ENCODE results near the gene FGR.

Gene FGR

GRCh38 chr1:27650171-27650538 lies 15.2 kb upstream of the FGR start:
- Histone ChIP-seq H3K4me1 (ENCODE audit: insufficient read depth, poor library complexity, severe bottlenecking) (peaks cover 10% of the 10 kb centered on the region), H3K27ac (ENCODE audit: poor library complexity, severe bottlenecking) (no peak overlapping the region), H3K27me3 (ENCODE audit: insufficient read depth, poor library complexity, severe bottlenecking) (no peaks in the 10 kb centered on the region), H3K4me3 (ENCODE audit: severe bottlenecking) (no peak overlapping the region), H3K9me3 (ENCODE audit: severe bottlenecking) (no peaks in the 10 kb centered on the region), H3K36me3 (ENCODE audit: low read depth) (no peaks in the 10 kb centered on the region)
- TF ChIP-seq, protein P1, sequence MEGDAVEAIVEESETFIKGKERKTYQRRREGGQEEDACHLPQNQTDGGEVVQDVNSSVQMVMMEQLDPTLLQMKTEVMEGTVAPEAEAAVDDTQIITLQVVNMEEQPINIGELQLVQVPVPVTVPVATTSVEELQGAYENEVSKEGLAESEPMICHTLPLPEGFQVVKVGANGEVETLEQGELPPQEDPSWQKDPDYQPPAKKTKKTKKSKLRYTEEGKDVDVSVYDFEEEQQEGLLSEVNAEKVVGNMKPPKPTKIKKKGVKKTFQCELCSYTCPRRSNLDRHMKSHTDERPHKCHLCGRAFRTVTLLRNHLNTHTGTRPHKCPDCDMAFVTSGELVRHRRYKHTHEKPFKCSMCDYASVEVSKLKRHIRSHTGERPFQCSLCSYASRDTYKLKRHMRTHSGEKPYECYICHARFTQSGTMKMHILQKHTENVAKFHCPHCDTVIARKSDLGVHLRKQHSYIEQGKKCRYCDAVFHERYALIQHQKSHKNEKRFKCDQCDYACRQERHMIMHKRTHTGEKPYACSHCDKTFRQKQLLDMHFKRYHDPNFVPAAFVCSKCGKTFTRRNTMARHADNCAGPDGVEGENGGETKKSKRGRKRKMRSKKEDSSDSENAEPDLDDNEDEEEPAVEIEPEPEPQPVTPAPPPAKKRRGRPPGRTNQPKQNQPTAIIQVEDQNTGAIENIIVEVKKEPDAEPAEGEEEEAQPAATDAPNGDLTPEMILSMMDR (IDR thresholded peaks at IDR 0.05; ENCODE audit: poor library complexity, severe bottlenecking) = no peak
- DNase-seq (ENCODE audit: low spot score) (no peak), ATAC-seq (ENCODE audit: low read depth) (no peak)

DNA sequence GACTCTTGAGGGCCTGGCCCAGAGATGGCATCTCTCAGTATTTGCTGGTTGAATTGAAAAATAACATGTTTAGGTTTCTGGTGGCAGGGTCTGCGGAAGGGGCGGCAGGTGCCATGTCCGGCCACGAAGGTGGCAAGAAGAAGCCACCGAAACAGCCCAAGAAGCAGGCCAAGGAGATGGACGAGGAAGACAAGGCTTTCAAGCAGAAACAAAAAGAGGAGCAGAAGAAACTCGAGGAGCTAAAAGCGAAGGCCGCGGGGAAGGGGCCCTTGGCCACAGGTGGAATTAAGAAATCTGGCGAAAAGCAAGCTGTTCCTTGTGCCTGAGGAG lies 14.3 kb upstream of the FGR start:
- H3K27me3 ChIP-seq (ENCODE audit: insufficient read depth, poor library complexity, severe bottlenecking) = no peaks in the 10 kb centered on the region
- TF ChIP-seq, protein P1 (IDR thresholded peaks at IDR 0.05; ENCODE audit: poor library complexity, severe bottlenecking) = no peak
- H3K4me1 ChIP-seq (ENCODE audit: insufficient read depth, poor library complexity, severe bottlenecking) = peaks cover 10% of the 10 kb centered on the region
- no peaks in the 10 kb centered on the region for H3K36me3 ChIP-seq (ENCODE audit: low read depth)
- DNase-seq (ENCODE audit: low spot score) (no peak), ATAC-seq (ENCODE audit: low read depth) (no peak)
- H3K27ac ChIP-seq (ENCODE audit: poor library complexity, severe bottlenecking) = no peak overlapping the region
- H3K4me3 ChIP-seq (ENCODE audit: severe bottlenecking) = no peak overlapping the region
- no peaks in the 10 kb centered on the region for H3K9me3 ChIP-seq (ENCODE audit: severe bottlenecking)

- H3K27ac ChIP-seq (ENCODE audit: poor library complexity, severe bottlenecking) = no peak overlapping the region
- H3K4me3 ChIP-seq (ENCODE audit: severe bottlenecking) = no peak overlapping the region
- ATAC-seq (ENCODE audit: low read depth) (no peak), DNase-seq (ENCODE audit: low spot score) (no peak)
- H3K36me3 ChIP-seq (ENCODE audit: low read depth) = no peaks in the 10 kb centered on the region
- no peaks in the 10 kb centered on the region for H3K9me3 ChIP-seq (ENCODE audit: severe bottlenecking)
- peaks cover 10% of the 10 kb centered on the region for H3K4me1 ChIP-seq (ENCODE audit: insufficient read depth, poor library complexity, severe bottlenecking)
- TF ChIP-seq, protein P1 (IDR thresholded peaks at IDR 0.05; ENCODE audit: poor library complexity, severe bottlenecking) = no peak
- no peaks in the 10 kb centered on the region for H3K27me3 ChIP-seq (ENCODE audit: insufficient read depth, poor library complexity, severe bottlenecking)
These were observed 13.8 kb upstream of the FGR start for GRCh38 chr1:27648602-27649305.

- no peak for ATAC-seq (ENCODE audit: low read depth)
- no peak for DNase-seq (ENCODE audit: low spot score)
- Histone ChIP-seq H3K4me3 (ENCODE audit: severe bottlenecking) (no peak overlapping the region), H3K36me3 (ENCODE audit: low read depth) (no peaks in the 10 kb centered on the region), H3K27ac (ENCODE audit: poor library complexity, severe bottlenecking) (no peak overlapping the region), H3K9me3 (ENCODE audit: severe bottlenecking) (no peaks in the 10 kb centered on the region), H3K4me1 (ENCODE audit: insufficient read depth, poor library complexity, severe bottlenecking) (peaks cover 10% of the 10 kb centered on the region), H3K27me3 (ENCODE audit: insufficient read depth, poor library complexity, severe bottlenecking) (no peaks in the 10 kb centered on the region)
- TF ChIP-seq, protein P1 (IDR thresholded peaks at IDR 0.05; ENCODE audit: poor library complexity, severe bottlenecking) = no peak
These were observed 12.3 kb upstream of the FGR start for GRCh38 chr1:27647328-27647727.

DNA sequence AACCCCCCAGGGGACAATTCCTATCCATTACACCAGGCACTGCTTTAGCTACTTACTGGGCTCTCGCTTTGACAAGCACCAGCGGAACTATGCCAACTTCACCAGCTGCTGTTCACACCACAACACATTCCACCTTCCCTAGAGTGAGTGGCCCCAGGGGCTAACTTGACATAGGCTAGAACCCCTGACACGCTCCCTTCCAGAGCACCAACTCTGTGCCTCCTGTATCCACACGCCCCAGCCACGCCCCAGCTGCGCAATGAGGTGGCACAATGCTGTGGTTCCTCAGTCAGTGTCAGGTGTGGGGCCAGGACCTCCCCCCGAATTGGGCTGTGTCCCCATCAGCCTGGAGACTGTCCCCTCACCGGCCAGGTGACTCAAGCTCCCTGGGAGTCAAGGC lies 11.7 kb upstream of the FGR start:
- H3K27me3 ChIP-seq (ENCODE audit: insufficient read depth, poor library complexity, severe bottlenecking) = no peaks in the 10 kb centered on the region
- ATAC-seq (ENCODE audit: low read depth) (no peak), DNase-seq (ENCODE audit: low spot score) (no peak)
- no peaks in the 10 kb centered on the region for H3K9me3 ChIP-seq (ENCODE audit: severe bottlenecking)
- no peak overlapping the region for H3K27ac ChIP-seq (ENCODE audit: poor library complexity, severe bottlenecking)
- no peaks in the 10 kb centered on the region for H3K36me3 ChIP-seq (ENCODE audit: low read depth)
- no peak overlapping the region for H3K4me3 ChIP-seq (ENCODE audit: severe bottlenecking)
- peaks cover 10% of the 10 kb centered on the region for H3K4me1 ChIP-seq (ENCODE audit: insufficient read depth, poor library complexity, severe bottlenecking)
- TF ChIP-seq, protein P1 (IDR thresholded peaks at IDR 0.05; ENCODE audit: poor library complexity, severe bottlenecking) = no peak

All from RWPE2 (cell line).